Esophagus muscularis mucosa (tissue), 3 donors: ENCODE measurements around the gene TAS1R3.
"Not testable (repeated sequence)": the region's sequence is repeated elsewhere in the genome, so short reads cannot be mapped to it uniquely, and the experiment has no call there.

ENCODE experiments used
- EP300 ChIP-seq: sonication (generic); formaldehyde crosslinking; IDR thresholded peaks from one replicate; pipeline ENCODE4 v1.6.1; 2017; ENCODE audit warnings: antibody characterized with exemption
- TF ChIP-seq, protein P1 (sequence below), 3 experiments: fragments of 200-600 bp in 2 of 3; fragments of 450-650 bp in 1 of 3; sonication (generic) in 2 of 3; IDR thresholded peaks; one replicate each; pipeline ENCODE4 v1.5.1; 2017 to 2019; ENCODE audit warnings: antibody characterized with exemption in 3 of 3, mild to moderate bottlenecking in 2 of 3, moderate library complexity in 1 of 3

DNA sequence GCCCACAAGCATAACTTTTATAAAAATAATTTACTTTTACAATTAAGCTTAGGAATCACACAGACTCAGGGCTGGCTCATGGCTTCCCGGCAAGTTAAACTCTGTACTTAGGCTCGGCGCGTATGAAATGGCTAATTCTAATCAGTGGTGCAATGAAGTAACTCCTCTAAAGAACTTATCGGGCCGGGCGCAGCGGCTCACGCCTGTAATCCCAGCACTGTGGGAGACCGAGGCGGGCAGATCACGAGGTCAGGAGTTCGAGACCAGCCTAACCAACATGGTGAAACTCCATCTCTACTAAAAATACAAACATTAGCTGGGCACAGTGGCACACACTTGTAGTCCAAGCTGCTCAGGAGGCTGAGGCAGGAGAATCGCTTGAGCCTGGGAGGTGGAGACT, 39.0 kb downstream of the TAS1R3 start:
- TF ChIP-seq, protein P1, sequence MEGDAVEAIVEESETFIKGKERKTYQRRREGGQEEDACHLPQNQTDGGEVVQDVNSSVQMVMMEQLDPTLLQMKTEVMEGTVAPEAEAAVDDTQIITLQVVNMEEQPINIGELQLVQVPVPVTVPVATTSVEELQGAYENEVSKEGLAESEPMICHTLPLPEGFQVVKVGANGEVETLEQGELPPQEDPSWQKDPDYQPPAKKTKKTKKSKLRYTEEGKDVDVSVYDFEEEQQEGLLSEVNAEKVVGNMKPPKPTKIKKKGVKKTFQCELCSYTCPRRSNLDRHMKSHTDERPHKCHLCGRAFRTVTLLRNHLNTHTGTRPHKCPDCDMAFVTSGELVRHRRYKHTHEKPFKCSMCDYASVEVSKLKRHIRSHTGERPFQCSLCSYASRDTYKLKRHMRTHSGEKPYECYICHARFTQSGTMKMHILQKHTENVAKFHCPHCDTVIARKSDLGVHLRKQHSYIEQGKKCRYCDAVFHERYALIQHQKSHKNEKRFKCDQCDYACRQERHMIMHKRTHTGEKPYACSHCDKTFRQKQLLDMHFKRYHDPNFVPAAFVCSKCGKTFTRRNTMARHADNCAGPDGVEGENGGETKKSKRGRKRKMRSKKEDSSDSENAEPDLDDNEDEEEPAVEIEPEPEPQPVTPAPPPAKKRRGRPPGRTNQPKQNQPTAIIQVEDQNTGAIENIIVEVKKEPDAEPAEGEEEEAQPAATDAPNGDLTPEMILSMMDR (IDR thresholded peaks at IDR 0.05): not testable (repeated sequence)
- TF ChIP-seq EP300: not testable (repeated sequence)
